ENCODE data around the gene DIPK1C.

The DIPK1C gene

GRCh38 chr18:74480149-74480651 is 23.1 kb upstream of the DIPK1C start:
- DNase-seq = no peak

- no peak for DNase-seq
Measured at GRCh38 chr18:74479486-74480148, 22.5 kb upstream of the DIPK1C start.

GRCh38 chr18:74478880-74479279 is 21.8 kb upstream of the DIPK1C start:
- no peak for DNase-seq

GRCh38 chr18:74478316-74478715 is 21.2 kb upstream of the DIPK1C start:
- DNase-seq = no peak

GRCh38 chr18:74477771-74478170 is 20.7 kb upstream of the DIPK1C start:
- no peak for DNase-seq

- peak; percentile 25 for DNase-seq
Measured at GRCh38 chr18:74476140-74476539, 19.0 kb upstream of the DIPK1C start.

DNA sequence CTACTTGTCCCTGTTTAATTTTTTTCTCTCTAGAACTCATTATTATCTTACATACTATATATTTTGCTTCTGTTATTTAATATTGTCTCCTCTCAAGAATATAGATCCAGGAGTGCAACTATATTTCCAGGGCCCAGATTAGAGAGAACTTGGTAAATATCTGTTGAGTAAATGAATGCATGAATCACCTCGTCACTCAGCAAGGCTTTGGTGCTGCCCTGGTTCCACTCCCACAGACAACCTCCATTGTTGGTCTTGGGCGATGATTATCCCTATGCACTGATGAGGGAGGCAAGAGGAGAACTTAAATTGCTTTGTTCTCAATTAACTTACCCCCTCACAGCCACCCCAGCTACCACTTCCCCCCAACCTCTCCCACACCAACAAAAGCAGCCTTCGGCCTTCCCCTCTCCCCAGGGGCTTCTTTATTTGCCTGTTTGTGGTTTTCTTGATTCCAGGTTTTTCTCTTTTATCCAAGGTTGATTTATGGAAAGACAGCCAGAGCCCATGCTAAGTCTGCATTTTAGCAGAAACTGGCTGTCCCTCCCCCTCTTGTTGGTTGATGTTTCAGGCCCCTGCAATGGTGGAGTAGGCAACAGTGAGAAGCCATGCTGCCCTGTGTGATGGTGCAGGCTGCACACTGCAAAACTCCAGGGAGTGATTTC is 17.0 kb upstream of the DIPK1C start:
- no peak for DNase-seq

DNA sequence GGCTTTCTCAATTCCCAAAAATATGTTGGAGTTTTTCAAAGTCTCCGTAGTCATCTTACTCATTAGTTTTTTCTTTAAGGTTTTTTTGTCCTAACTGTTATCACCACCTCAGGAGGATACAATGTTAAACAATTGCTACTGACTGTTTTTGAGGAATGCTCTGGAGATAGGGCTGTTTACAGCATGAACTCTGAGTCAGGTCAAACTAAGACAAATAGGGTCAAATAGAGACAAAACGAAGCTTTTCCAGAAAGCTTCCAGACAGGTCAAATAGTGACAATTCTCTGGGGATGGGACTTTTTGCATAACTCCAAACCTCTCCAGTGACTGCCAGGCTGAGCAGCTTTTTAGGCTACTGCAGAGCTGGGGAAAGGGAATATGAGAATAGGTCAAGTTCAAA is 15.2 kb upstream of the DIPK1C start:
- DNase-seq = no peak

DNA sequence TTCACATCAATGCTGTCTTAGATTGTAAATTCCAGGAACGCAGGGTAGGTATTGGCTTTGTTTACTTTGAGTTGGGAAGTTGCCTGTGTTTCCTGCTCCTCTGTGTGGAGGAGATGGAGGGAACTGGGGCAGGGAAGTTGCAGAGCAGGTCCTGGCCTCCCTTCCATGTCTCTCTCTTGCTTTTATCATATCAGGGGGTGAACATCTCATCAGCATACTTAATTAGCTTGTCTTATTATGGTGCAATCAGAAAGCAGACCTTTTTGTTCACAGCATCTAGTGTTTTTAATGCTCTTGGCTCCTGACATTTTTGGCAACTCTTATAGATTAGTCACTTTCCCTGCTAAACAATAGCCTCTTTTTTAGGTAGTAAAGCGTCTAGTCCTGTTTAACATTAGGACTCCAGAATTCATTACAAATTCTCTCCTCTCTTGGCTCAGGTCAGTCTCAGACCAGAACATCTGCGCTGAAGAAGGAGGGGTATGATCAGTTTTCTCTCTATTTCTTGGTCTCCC is 11.5 kb upstream of the DIPK1C start:
- no peak for DNase-seq

- no peak for DNase-seq
Measured at GRCh38 chr18:74465775-74466174, 8.7 kb upstream of the DIPK1C start.

DNA sequence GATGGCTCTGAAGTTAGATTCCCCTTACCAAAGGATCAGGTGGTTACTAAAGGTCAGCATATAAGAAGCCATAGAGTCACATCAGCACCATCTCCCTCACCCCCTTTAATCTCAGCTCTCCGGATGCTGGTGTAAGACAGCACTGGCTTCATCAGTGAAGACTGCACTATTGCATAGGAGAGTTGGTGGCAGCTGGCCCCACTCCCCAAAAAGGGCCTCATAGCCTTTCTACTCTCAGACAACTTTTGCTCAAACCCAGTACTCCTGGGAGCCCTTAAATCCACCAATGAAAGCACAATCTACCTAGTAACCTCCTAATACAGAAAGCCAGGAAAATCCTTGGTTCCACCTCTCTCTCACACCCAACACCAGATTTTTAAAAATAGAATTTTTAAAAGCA is 6.9 kb upstream of the DIPK1C start:
- no peak for DNase-seq

DNA sequence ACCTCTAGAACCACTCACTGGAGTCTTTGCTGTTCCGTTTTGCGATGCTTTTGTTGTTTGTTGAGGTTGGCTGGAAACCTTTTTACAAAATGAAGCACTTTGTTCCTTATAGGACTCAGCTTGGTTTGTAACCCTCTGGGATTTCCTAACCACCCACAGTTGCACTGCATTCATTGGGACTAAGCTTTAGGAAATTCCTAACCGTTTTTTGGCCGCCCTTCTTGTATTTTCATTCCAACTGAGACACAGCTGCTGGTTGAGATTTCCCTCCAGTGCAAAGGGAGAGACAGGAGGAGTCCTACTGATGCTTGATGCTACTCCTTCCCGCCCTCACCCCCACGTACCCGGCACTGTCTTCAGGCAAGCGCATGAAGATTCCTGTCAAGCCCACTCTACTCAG is 6.1 kb upstream of the DIPK1C start:
- no peak for DNase-seq

DNA sequence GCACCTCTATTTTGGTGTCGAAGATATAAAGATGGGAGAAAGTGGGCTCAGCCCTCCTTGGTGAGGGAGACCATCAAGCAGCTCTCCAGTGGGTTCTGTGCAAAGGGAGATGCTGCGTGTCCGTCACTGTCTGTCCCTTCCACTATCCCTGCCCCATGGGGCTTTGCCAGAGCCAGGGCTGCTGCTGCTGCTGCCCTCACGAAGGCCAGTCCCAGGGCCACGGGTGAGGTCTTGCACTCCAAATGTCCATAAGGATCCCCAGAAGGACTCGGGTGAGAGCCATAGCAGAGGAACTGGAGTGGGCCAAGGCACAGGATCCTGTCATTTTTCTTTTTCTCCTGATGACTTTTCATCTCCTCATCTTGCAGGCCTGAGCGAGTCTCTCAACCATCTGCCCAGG is 3.7 kb upstream of the DIPK1C start:
- no peak for DNase-seq

DNA sequence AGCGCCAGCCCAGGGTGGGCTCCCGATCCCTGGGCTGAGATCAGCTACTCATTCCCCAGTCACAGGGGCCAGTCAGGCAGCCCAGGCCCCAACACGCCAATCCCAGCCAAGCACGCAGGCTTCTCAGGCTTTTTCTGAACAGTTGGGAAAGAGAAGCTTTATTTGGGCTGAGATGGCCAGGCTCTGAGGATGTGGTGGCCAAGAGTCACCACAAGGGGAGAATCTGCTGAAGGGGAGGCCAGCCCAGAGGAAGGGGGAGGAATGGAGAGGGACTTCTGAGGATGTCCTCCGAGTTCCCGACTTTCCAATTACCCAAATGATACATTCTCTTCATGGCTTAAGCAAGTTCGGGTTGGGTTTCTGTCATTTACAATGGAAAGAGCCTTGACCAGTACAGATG is 2.8 kb upstream of the DIPK1C start:
- DNase-seq = no peak

- no peak for DNase-seq
Measured at GRCh38 chr18:74457725-74458421, 765 bp upstream of the DIPK1C start.

DNA sequence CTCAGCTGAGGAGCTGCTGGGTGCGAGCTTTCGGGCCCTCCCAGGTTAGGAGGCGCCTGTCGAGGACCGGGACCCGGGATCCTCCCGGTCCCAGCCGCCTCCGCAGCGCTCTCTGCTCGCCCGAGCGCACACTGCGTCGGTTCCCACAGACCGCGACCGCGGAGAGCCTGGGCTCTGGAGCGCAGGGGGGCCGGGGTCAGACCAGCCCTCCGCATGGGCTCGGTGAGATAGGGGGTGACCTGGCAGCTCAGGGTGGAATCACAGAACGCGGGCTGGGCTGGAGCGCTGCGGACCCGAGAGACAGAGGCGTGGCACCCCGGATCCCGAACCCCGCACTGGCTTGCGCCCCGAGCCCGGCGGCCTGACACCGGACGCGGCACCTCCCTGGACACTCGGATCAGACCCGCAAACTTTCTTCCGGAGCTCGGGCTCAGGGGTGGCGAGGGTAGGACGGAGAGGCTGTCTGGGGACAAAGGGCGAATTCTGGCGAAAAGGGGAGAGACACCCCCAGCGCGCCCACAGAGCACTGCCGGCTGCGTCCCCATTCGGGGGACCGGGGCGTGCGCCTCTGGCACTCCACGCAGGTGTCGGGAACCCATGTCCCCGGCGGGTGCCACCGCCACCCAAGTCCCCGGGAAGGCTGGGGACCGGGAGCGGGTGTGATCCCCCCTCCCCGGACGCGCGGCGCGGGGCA is 612 bp downstream of the DIPK1C start:
- no peak for DNase-seq

DNA sequence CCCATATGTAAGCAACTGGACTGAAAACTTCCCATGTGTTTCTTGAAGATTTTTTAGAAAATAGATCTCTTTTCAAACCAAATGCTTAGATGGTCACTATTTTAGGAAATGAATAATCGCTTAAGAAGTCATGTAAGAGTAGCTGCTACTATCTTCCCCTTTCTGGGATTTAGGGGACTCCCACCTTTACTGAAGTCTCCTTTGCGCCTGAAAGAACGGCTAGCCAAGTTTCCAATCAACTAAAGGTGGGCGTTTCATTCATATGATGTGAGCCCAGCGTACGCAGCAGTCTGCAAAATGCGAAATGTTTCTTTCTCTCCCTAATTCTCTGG is 1.1 kb downstream of the DIPK1C start:
- no peak for DNase-seq

- DNase-seq = no peak
Measured at GRCh38 chr18:74455386-74455785, 1.7 kb downstream of the DIPK1C start.

GRCh38 chr18:74454279-74454751 is 2.8 kb downstream of the DIPK1C start:
- DNase-seq = no peak

DNA sequence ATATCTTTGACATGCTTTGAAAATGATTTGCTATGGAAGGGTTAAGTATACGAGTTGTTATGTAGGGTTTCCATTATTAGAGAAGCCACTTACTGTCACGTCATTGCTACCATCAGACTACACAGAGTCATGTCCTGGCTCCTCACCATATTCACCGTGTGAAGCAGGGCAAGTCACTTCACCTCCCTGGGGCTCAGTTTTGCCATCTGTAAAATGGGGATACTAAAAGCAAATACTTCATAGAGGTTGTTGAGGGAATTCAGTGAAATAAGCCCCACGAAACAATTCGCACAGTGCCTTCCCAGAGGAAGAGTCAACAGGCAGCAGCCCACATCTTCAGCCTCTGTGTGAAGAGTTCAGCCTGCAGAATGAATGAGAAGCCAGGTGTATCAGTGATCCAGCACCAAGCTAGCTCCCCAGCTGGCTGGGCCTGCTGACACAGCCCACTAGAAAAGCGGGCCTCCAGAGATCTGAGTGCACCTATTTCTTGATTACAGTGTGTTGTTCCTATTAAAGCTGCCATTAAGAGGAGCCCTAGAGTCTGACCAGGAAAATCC is 3.4 kb downstream of the DIPK1C start:
- DNase-seq = no peak

DNA sequence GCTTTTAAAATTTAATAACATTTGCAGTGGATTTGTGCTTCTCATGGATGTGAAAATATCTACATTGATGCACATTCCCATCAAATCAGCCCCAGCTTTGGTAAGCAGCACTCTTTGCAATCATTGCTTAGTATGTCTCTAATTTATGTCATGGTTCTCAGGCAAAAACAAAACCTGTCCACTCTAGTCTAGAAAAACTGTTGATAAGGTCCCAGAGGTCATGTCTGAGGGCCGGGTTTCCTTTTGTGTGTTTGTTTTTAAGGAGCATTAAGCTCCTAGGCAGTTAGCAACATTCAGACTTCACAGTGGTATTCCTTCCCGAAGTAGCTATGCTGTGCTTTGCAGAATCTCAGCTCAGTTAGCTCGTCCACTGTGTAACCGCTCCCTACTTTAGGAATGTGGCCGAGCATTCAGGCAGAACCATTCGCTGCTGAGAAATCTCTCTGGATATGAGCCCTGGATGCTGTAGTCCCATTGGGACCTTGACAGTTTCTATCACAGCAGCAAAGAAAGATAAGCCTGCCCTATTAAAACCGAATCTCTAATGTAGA is 4.0 kb downstream of the DIPK1C start:
- DNase-seq = no peak

- no peak for DNase-seq
Measured at GRCh38 chr18:74451148-74451547, 6.0 kb downstream of the DIPK1C start.

- DNase-seq = no peak
Measured at GRCh38 chr18:74450626-74451025, 6.5 kb downstream of the DIPK1C start.
